ENCODE results near the gene CTSW. TPM values are rescaled to one million over a fixed set of nuclear protein-coding genes. Genes with fewer than 3 reads are reported as not detected.
A peak's percentile ranks its signal among the peaks of the same experiment; 100 is the strongest.

The CTSW gene
- total RNA-seq, 2 experiments from 2014 or later = not detected

GRCh38 chr11:65866509-65867283, 12.9 kb upstream of the CTSW start:
- Histone ChIP-seq H3K4me1 (ENCODE audit: insufficient read depth, low read length, poor library complexity, severe bottlenecking) (peaks cover 27% of the 10 kb centered on the region), H3K36me3 (ENCODE audit: insufficient read depth, low read length) (peaks cover 57% of the 10 kb centered on the region), H3K9me2 (ENCODE audit: insufficient read depth, low read length) (no peaks in the 10 kb centered on the region), H3K27ac (ENCODE audit: low read depth, low read length, poor library complexity, severe bottlenecking) (peak overlapping the region; percentile 28), H2AFZ (ENCODE audit: low read length) (no peak overlapping the region), H3K79me2 (ENCODE audit: insufficient read depth, low read depth, low read length) (peaks cover 5% of the 10 kb centered on the region; the same call in 1 of the 2 replicates), H3K4me3 (ENCODE audit: low read depth, low read length, poor library complexity, severe bottlenecking) (no peak overlapping the region), H3K4me2 (ENCODE audit: low read length) (no peak overlapping the region), H4K20me1 (ENCODE audit: insufficient read depth, low read length) (no peaks in the 10 kb centered on the region), H3K9me3 (ENCODE audit: low read length) (no peaks in the 10 kb centered on the region)
- TF ChIP-seq EZH2phosphoT487 (IDR thresholded peaks at IDR 0.05; ENCODE audit: borderline replicate concordance, low read depth, low read length) = no peak
- TF ChIP-seq, protein P1, sequence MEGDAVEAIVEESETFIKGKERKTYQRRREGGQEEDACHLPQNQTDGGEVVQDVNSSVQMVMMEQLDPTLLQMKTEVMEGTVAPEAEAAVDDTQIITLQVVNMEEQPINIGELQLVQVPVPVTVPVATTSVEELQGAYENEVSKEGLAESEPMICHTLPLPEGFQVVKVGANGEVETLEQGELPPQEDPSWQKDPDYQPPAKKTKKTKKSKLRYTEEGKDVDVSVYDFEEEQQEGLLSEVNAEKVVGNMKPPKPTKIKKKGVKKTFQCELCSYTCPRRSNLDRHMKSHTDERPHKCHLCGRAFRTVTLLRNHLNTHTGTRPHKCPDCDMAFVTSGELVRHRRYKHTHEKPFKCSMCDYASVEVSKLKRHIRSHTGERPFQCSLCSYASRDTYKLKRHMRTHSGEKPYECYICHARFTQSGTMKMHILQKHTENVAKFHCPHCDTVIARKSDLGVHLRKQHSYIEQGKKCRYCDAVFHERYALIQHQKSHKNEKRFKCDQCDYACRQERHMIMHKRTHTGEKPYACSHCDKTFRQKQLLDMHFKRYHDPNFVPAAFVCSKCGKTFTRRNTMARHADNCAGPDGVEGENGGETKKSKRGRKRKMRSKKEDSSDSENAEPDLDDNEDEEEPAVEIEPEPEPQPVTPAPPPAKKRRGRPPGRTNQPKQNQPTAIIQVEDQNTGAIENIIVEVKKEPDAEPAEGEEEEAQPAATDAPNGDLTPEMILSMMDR (conservative IDR thresholded peaks at IDR 0.05; ENCODE audit: low read length) = no peak
- DNase-seq (ENCODE audit: low spot score) = no peak
- no TSS peak for BruUV-seq (replicated peaks)
- ChIA-PET POLR2A (interaction anchor here (0.6 to 1.5 kb wide), 2 partner anchors 22 to 26 kb away, joined by 3 read pairs; partner anchors contain the start of gene FIBP), CTCF (ENCODE audit: unreplicated experiment) (no interaction called here)
- intact Hi-C loops (cut with micrococcal nuclease; ENCODE audit: unreplicated experiment) = no loop called here

DNA sequence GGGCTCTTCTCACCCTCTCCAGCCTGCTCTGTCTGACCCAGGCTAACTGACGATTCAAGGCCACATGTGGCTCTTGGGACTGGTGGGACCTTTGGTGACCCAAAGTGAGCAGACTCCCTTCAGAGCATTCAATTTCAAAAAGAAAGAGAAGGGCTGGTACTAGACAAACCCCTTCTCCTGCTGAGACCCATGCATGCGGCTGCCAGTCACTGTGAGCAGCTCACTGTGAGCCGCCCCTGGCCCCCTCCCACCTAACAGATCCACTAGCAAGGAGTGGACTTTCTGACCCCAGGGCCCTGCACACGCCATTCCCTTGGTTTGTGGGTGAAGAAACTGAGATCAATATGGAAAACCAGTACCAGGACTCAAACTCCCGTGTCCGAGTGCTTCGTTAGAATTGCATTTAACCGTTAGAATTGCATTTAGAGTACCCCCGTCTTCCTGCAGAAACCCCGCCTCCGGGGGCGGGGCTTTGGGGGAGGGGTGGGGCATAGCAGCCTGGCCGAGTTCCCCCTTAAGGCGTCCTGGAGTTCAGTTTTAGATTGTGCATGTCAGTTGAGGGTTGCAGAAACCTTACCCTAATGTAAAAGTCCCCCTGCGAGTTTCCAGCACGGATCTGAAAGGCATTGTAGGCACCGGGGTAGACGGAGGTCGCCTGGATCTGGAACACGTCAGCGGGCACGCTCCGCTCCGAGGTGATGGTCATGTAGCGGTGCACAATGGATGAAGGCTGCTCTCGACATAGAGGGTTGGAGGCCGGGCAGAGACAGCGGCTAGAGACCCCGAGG, 12.2 kb upstream of the CTSW start:
- no TSS peak for BruUV-seq (replicated peaks)
- H3K4me3 ChIP-seq (ENCODE audit: low read depth, low read length, poor library complexity, severe bottlenecking) = no peak overlapping the region
- H3K27ac ChIP-seq (ENCODE audit: low read depth, low read length, poor library complexity, severe bottlenecking) = peak overlapping the region; percentile 28
- peaks cover 21% of the 10 kb centered on the region for H3K4me1 ChIP-seq (ENCODE audit: insufficient read depth, low read length, poor library complexity, severe bottlenecking)
- no peaks in the 10 kb centered on the region for H3K79me2 ChIP-seq (ENCODE audit: insufficient read depth, low read depth, low read length)
- intact Hi-C loops (cut with micrococcal nuclease; ENCODE audit: unreplicated experiment) = no loop called here
- H4K20me1 ChIP-seq (ENCODE audit: insufficient read depth, low read length) = no peaks in the 10 kb centered on the region
- no peaks in the 10 kb centered on the region for H3K9me2 ChIP-seq (ENCODE audit: insufficient read depth, low read length)
- no peak overlapping the region for H2AFZ ChIP-seq (ENCODE audit: low read length)
- peak overlapping the region; percentile 15; the same call in 1 of the 2 replicates for H3K4me2 ChIP-seq (ENCODE audit: low read length)
- POLR2A ChIA-PET = interaction anchor here (1.5 kb wide), 1 partner anchor 21 kb away, joined by 3 read pairs; the partner anchor contains the start of gene FIBP
- H3K36me3 ChIP-seq (ENCODE audit: insufficient read depth, low read length) = peaks cover 49% of the 10 kb centered on the region
- no peaks in the 10 kb centered on the region for H3K9me3 ChIP-seq (ENCODE audit: low read length)
- CTCF ChIA-PET (ENCODE audit: unreplicated experiment) = no interaction called here
- peak; percentile 54 for DNase-seq (ENCODE audit: low spot score)
- TF ChIP-seq, protein P1 (conservative IDR thresholded peaks at IDR 0.05; ENCODE audit: low read length) = no peak
- no peak for TF ChIP-seq EZH2phosphoT487 (IDR thresholded peaks at IDR 0.05; ENCODE audit: borderline replicate concordance, low read depth, low read length)
